Liver (tissue), 9 donors: ENCODE measurements around the gene THRB. TPM values are rescaled to one million over a fixed set of nuclear protein-coding genes. Genes with fewer than 3 reads are reported as not detected.

Source experiments
- DNase-seq: peaks from one replicate; pipeline ENCODE4 v3.0.0-alpha.2; 2017; ENCODE audit warnings: low spot score
- H3K27ac ChIP-seq, 2 donors: one replicate each; pipeline ENCODE4 v1.7.0; 2013; ENCODE audit warnings: inconsistent platforms in 2 of 2, low read length in 2 of 2, control low read depth in 1 of 2, low read depth in 1 of 2, mild to moderate bottlenecking in 1 of 2
- H3K27me3 ChIP-seq, 4 donors: one replicate each; pipeline versions ENCODE4 v1.6.1 to v1.7.0; 2013; ENCODE audit warnings: low read length in 3 of 4, inconsistent platforms in 1 of 4, mild to moderate bottlenecking in 1 of 4, moderate library complexity in 1 of 4; ENCODE audit not compliant: control insufficient read depth in 4 of 4, insufficient read depth in 4 of 4
- H3K36me3 ChIP-seq, 4 donors: one replicate each; pipeline versions ENCODE4 v1.6.1 to v1.7.0; 2013; ENCODE audit warnings: low read length in 3 of 4, mild to moderate bottlenecking in 3 of 4, low read depth in 1 of 4, moderate library complexity in 1 of 4; ENCODE audit not compliant: control insufficient read depth in 4 of 4, insufficient read depth in 3 of 4
- H3K4me1 ChIP-seq, 4 donors: one replicate each; pipeline versions ENCODE4 v1.6.1 to v1.7.0; 2013; ENCODE audit warnings: low read length in 3 of 4, mild to moderate bottlenecking in 3 of 4, moderate library complexity in 1 of 4; ENCODE audit not compliant: control insufficient read depth in 4 of 4, insufficient read depth in 4 of 4
- H3K4me3 ChIP-seq, 3 donors: one replicate each; pipeline versions ENCODE4 v1.6.1 to v1.7.0; 2013; ENCODE audit warnings: low read length in 3 of 3, control low read depth in 1 of 3, low read depth in 1 of 3, mild to moderate bottlenecking in 1 of 3
- H3K9ac ChIP-seq, 2 donors: one replicate each; pipeline ENCODE4 v1.7.0; 2013; ENCODE audit warnings: low read length in 2 of 2, mild to moderate bottlenecking in 2 of 2, moderate library complexity in 2 of 2, control low read depth in 1 of 2, low read depth in 1 of 2
- H3K9me3 ChIP-seq, 4 donors: one replicate each; pipeline versions ENCODE4 v1.6.1 to v1.7.0; 2013; ENCODE audit warnings: low read length in 3 of 4; ENCODE audit not compliant: control insufficient read depth in 4 of 4
- EGR1 ChIP-seq, 2 donors: IDR thresholded peaks; 2 replicates each; pipeline ENCODE4 v1.6.1; 2016 to 2018; ENCODE audit warnings: antibody characterized with exemption in 2 of 2, low read depth in 2 of 2
- FOXA2 ChIP-seq: IDR thresholded peaks from 2 replicates; pipeline ENCODE4 v1.6.1; 2016; ENCODE audit warnings: antibody characterized with exemption
- GABPA ChIP-seq, 2 donors: IDR thresholded peaks in 1 of 2; conservative IDR thresholded peaks in 1 of 2; 2 replicates each; pipeline ENCODE4 v1.6.1; 2016; ENCODE audit warnings: antibody characterized with exemption in 2 of 2, mild to moderate bottlenecking in 1 of 2, moderate library complexity in 1 of 2
- HNF4A ChIP-seq, 2 donors: conservative IDR thresholded peaks; 2 replicates each; pipeline ENCODE4 v1.6.1; 2016; ENCODE audit warnings: antibody characterized with exemption in 2 of 2, mild to moderate bottlenecking in 2 of 2
- HNF4G ChIP-seq: IDR thresholded peaks from 2 replicates; pipeline ENCODE4 v1.6.1; 2016; ENCODE audit warnings: antibody characterized with exemption
- JUND ChIP-seq, 2 donors: IDR thresholded peaks; 2 replicates each; pipeline ENCODE4 v1.6.1; 2016; ENCODE audit warnings: antibody characterized with exemption in 2 of 2
- NR2F2 ChIP-seq: IDR thresholded peaks from 2 replicates; pipeline ENCODE4 v1.6.1; 2016; ENCODE audit warnings: antibody characterized with exemption
- RAD21 ChIP-seq, 2 donors: IDR thresholded peaks; 2 replicates each; pipeline ENCODE4 v1.6.1; 2016; ENCODE audit warnings: antibody characterized with exemption in 2 of 2, mild to moderate bottlenecking in 2 of 2
- RXRA ChIP-seq, 2 donors: IDR thresholded peaks; 2 replicates each; pipeline ENCODE4 v1.6.1; 2017 to 2018; ENCODE audit warnings: antibody characterized with exemption in 2 of 2, mild to moderate bottlenecking in 1 of 2
- SP1 ChIP-seq: IDR thresholded peaks from 2 replicates; pipeline ENCODE4 v1.6.1; 2018; ENCODE audit warnings: antibody characterized with exemption, mild to moderate bottlenecking
- TAF1 ChIP-seq: conservative IDR thresholded peaks from 2 replicates; pipeline ENCODE4 v1.6.1; 2016; ENCODE audit warnings: antibody characterized with exemption, mild to moderate bottlenecking
- YY1 ChIP-seq: IDR thresholded peaks from 2 replicates; pipeline ENCODE4 v1.6.1; 2016; ENCODE audit warnings: antibody characterized with exemption, mild to moderate bottlenecking
- WGBS: extraction: QIAGEN DNeasy Blood & Tissue Kit; methylation state at CpG from one replicate; pipeline ENCODE4 v1.1.7; 2013; 5-methylcytosine and 5-hydroxymethylcytosine counted together
- polyA plus RNA-seq, 2 donors: library from polyadenylated mRNA; stranded (reverse) in 1 of 2; unstranded in 1 of 2; fragments of 200-250 nt in 1 of 2; fragments of >200 nt in 1 of 2; fragmentation: Nextera tagmentation in 1 of 2; extraction: Ambion mirVana in 1 of 2; gene quantifications; one replicate each; pipeline versions ENCODE4 v1.2.1 to v1.2.3, GENCODE V29; 2013 to 2015
- total RNA-seq, 2 donors: library from RNA; depleted of rRNA; stranded (reverse); fragments of >200 nt; gene quantifications; one replicate each; pipeline ENCODE4 v1.2.3, GENCODE V29; 2014
- TF ChIP-seq, protein P1 (sequence below): IDR thresholded peaks from 2 replicates; pipeline ENCODE4 v1.6.1; 2016; ENCODE audit warnings: antibody characterized with exemption, mild to moderate bottlenecking
- TF ChIP-seq, protein P2 (sequence below): IDR thresholded peaks from 2 replicates; pipeline ENCODE4 v1.6.1; 2016; ENCODE audit warnings: antibody characterized with exemption
- TF ChIP-seq, protein P3 (sequence below): IDR thresholded peaks from 2 replicates; pipeline ENCODE4 v1.6.1; 2016; ENCODE audit warnings: antibody characterized with exemption
- TF ChIP-seq, protein P4 (sequence below): IDR thresholded peaks from 2 replicates; pipeline ENCODE4 v1.6.1; 2016; ENCODE audit warnings: antibody characterized with exemption
- donor health status: healthy.
- donor health status: healthy.
- donor health status: healthy.
- donor health status: healthy.
- donor health status: healthy.

THRB gene
- total and polyA plus RNA-seq, 4 donors, result 5.9 to 23.9 (median 9.3) TPM

DNA sequence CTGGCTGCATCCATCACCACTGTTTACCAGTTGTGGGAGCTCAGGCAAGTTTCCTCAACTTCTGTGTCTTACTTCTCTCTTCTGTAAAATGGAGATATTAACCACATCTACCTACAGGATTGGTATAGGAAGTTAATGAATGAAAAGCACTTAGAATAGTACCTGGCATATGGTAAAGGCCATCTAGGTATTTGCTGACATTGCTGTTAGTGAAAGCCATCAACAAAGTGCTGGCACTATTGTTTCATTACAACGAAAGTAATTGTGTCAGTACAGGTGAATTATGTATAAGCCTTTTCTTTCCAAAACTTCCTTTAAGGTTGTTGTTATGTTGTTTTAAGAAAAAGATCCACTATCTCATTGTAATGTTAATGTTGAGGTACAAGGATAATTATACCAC lies 352.5 kb downstream of the THRB start:
- DNase-seq, result no peak
- H3K36me3 ChIP-seq, result peaks cover 0 to 18% (median 14%) of the 10 kb centered on the region in 4 donors
- no peak overlapping the region for H3K4me3 ChIP-seq
- 96% methylated on average over 1 of the region's 1 CpG for WGBS
- no peaks in the 10 kb centered on the region for H3K27me3 ChIP-seq
- H3K9ac ChIP-seq, result no peak overlapping the region
- no peak overlapping the region for H3K27ac ChIP-seq
- H3K4me1 ChIP-seq, result peaks cover 0 to 7% (median 1%) of the 10 kb centered on the region in 4 donors
- TF ChIP-seq RAD21 (IDR thresholded peaks at IDR 0.05) (no peak), JUND (IDR thresholded peaks at IDR 0.05) (no peak), RXRA (IDR thresholded peaks at IDR 0.05) (no peak), FOXA2 (no peak)
- TF ChIP-seq, protein P1, sequence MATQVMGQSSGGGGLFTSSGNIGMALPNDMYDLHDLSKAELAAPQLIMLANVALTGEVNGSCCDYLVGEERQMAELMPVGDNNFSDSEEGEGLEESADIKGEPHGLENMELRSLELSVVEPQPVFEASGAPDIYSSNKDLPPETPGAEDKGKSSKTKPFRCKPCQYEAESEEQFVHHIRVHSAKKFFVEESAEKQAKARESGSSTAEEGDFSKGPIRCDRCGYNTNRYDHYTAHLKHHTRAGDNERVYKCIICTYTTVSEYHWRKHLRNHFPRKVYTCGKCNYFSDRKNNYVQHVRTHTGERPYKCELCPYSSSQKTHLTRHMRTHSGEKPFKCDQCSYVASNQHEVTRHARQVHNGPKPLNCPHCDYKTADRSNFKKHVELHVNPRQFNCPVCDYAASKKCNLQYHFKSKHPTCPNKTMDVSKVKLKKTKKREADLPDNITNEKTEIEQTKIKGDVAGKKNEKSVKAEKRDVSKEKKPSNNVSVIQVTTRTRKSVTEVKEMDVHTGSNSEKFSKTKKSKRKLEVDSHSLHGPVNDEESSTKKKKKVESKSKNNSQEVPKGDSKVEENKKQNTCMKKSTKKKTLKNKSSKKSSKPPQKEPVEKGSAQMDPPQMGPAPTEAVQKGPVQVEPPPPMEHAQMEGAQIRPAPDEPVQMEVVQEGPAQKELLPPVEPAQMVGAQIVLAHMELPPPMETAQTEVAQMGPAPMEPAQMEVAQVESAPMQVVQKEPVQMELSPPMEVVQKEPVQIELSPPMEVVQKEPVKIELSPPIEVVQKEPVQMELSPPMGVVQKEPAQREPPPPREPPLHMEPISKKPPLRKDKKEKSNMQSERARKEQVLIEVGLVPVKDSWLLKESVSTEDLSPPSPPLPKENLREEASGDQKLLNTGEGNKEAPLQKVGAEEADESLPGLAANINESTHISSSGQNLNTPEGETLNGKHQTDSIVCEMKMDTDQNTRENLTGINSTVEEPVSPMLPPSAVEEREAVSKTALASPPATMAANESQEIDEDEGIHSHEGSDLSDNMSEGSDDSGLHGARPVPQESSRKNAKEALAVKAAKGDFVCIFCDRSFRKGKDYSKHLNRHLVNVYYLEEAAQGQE, result no peak
- H3K9me3 ChIP-seq, result no peaks in the 10 kb centered on the region

DNA sequence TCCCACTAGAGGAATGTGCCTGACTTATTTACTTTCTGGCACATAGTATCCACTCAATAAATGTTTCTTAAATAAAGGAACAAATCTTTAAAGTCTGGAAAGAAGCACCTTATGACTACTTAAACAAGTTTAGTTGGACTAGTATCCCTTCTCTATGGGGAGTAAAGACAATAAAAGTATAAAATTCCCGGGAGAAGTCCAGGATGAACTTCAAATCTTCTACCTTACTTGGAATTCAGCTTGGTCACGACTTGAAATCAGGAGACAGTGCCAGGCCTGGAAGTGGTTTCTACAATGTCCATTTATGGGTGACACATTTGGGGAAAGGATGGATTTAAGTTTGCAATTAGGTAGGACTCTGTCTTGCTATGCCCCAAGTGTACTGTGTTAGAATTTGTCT lies 353.1 kb downstream of the THRB start:
- Histone ChIP-seq H3K36me3 (peaks cover 0 to 18% (median 14%) of the 10 kb centered on the region in 4 donors), H3K27me3 (no peaks in the 10 kb centered on the region), H3K27ac (no peak overlapping the region), H3K9ac (no peak overlapping the region), H3K4me3 (no peak overlapping the region), H3K9me3 (no peaks in the 10 kb centered on the region), H3K4me1 (peaks cover 0 to 7% (median 1%) of the 10 kb centered on the region in 4 donors)
- TF ChIP-seq TAF1 (no peak), GABPA (IDR thresholded peaks at IDR 0.05 in 1 of 2, conservative IDR thresholded peaks at IDR 0.05 in 1 of 2) (no peak), JUND (IDR thresholded peaks at IDR 0.05) (no peak), EGR1 (IDR thresholded peaks at IDR 0.05; ENCODE audit: low read depth in 2 of 2) (no peak), NR2F2 (no peak), YY1 (no peak), FOXA2 (no peak), HNF4A (conservative IDR thresholded peaks at IDR 0.05) (no peak), HNF4G (no peak), SP1 (no peak)
- TF ChIP-seq, protein P2, sequence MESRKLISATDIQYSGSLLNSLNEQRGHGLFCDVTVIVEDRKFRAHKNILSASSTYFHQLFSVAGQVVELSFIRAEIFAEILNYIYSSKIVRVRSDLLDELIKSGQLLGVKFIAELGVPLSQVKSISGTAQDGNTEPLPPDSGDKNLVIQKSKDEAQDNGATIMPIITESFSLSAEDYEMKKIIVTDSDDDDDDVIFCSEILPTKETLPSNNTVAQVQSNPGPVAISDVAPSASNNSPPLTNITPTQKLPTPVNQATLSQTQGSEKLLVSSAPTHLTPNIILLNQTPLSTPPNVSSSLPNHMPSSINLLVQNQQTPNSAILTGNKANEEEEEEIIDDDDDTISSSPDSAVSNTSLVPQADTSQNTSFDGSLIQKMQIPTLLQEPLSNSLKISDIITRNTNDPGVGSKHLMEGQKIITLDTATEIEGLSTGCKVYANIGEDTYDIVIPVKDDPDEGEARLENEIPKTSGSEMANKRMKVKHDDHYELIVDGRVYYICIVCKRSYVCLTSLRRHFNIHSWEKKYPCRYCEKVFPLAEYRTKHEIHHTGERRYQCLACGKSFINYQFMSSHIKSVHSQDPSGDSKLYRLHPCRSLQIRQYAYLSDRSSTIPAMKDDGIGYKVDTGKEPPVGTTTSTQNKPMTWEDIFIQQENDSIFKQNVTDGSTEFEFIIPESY, result no peak
- TF ChIP-seq, protein P1, result no peak
- TF ChIP-seq, protein P3, sequence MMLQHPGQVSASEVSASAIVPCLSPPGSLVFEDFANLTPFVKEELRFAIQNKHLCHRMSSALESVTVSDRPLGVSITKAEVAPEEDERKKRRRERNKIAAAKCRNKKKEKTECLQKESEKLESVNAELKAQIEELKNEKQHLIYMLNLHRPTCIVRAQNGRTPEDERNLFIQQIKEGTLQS, result no peak
- TF ChIP-seq, protein P4, sequence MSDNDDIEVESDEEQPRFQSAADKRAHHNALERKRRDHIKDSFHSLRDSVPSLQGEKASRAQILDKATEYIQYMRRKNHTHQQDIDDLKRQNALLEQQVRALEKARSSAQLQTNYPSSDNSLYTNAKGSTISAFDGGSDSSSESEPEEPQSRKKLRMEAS, result no peak
- 75% methylated on average over 2 of the region's 2 CpGs for WGBS
- no peak for DNase-seq
